COLO668 (cell line): ENCODE measurements around the gene SIPA1.
"Not testable (repeated sequence)": the region's sequence is repeated elsewhere in the genome, so short reads cannot be mapped to it uniquely, and the experiment has no call there.

Source experiments
- DNase-seq: peaks from one replicate; lab custom pipeline; 2025; ENCODE audit not compliant: unreplicated experiment; lab: John Stamatoyannopoulos, UW

The SIPA1 gene

GRCh38 chr11:65658174-65659021 is 20.5 kb downstream of the SIPA1 start:
- DNase-seq, result no peak

GRCh38 chr11:65660038-65660437 is 22.1 kb downstream of the SIPA1 start:
- no peak for DNase-seq

- not testable (repeated sequence) for DNase-seq
These were observed 23.0 kb downstream of the SIPA1 start for GRCh38 chr11:65660908-65661307.

GRCh38 chr11:65661599-65662246 is 23.8 kb downstream of the SIPA1 start:
- no peak for DNase-seq

- no peak for DNase-seq
These were observed 24.4 kb downstream of the SIPA1 start for GRCh38 chr11:65662247-65662798.

- DNase-seq, result peak; percentile 95
These were observed 25.1 kb downstream of the SIPA1 start, which contains the start of gene RELA for GRCh38 chr11:65662799-65663638. Gene RELA, minus strand, starts transcription at chr11:65662916. Its CDS starts 84 bp downstream, at chr11:65662832.

- DNase-seq, result peak; percentile 38
These were observed 25.8 kb downstream of the SIPA1 start for GRCh38 chr11:65663639-65664200.

- DNase-seq, result no peak
These were observed 34.4 kb downstream of the SIPA1 start for GRCh38 chr11:65672180-65672860.

- no peak for DNase-seq
These were observed 35.1 kb downstream of the SIPA1 start for GRCh38 chr11:65672982-65673381.

GRCh38 chr11:65680192-65680743 is 42.4 kb downstream of the SIPA1 start:
- no peak for DNase-seq

- not testable (repeated sequence) for DNase-seq
These were observed 45.6 kb downstream of the SIPA1 start for GRCh38 chr11:65683480-65683879.

- no peak for DNase-seq
These were observed 48.1 kb downstream of the SIPA1 start for GRCh38 chr11:65685981-65686380.

- not testable (repeated sequence) for DNase-seq
These were observed 53.9 kb downstream of the SIPA1 start for GRCh38 chr11:65691847-65692246.

- no peak for DNase-seq
These were observed 54.5 kb downstream of the SIPA1 start for GRCh38 chr11:65692367-65692766.

- DNase-seq, result peak; percentile 88
These were observed 57.7 kb downstream of the SIPA1 start for GRCh38 chr11:65695459-65696241.

- DNase-seq, result no peak
These were observed 59.1 kb downstream of the SIPA1 start for GRCh38 chr11:65696802-65697552.

- DNase-seq, result no peak
These were observed 60.3 kb downstream of the SIPA1 start for GRCh38 chr11:65698205-65698604.

GRCh38 chr11:65699306-65699705 is 61.4 kb downstream of the SIPA1 start:
- no peak for DNase-seq
